Hepatocyte (in vitro differentiated cells): Measurements from ENCODE around the gene ZNF385B. TPM values are rescaled to one million over a fixed set of nuclear protein-coding genes. Genes with fewer than 3 reads are reported as not detected.

ENCODE experiments used
- DNase-seq: peaks from one replicate; pipeline ENCODE4 v3.0.0-alpha.2; 2016; ENCODE audit warnings: low spot score
- H2AFZ ChIP-seq: fragments of 200-600 bp; sonication (generic); 2 replicates; pipeline ENCODE4 v1.6.0; 2016; ENCODE audit warnings: antibody characterized with exemption, mild to moderate bottlenecking
- H3K27ac ChIP-seq: fragments of 200-600 bp; sonication (generic); 2 replicates; pipeline ENCODE4 v1.5.1; 2016; ENCODE audit warnings: mild to moderate bottlenecking
- H3K27me3 ChIP-seq: fragments of 200-600 bp; sonication (generic); 2 replicates; pipeline ENCODE4 v1.6.1; 2016
- H3K36me3 ChIP-seq: fragments of 200-600 bp; sonication (generic); replicated peaks from 2 replicates; pipeline ENCODE4 v1.5.1; 2016; ENCODE audit warnings: low read depth; ENCODE audit not compliant: insufficient read depth
- H3K4me1 ChIP-seq: fragments of 200-600 bp; sonication (generic); 2 replicates; pipeline ENCODE4 v1.5.1; 2016; ENCODE audit warnings: mild to moderate bottlenecking, moderate library complexity; ENCODE audit not compliant: insufficient read depth
- H3K4me2 ChIP-seq: fragments of 200-600 bp; sonication (generic); 2 replicates; pipeline ENCODE4 v1.6.0; 2016
- H3K4me3 ChIP-seq: fragments of 200-600 bp; sonication (generic); 2 replicates; pipeline ENCODE4 v1.5.1; 2016; ENCODE audit warnings: mild to moderate bottlenecking
- H3K79me2 ChIP-seq: fragments of 200-600 bp; sonication (generic); 2 replicates; pipeline ENCODE4 v1.6.0; 2017; ENCODE audit warnings: mild to moderate bottlenecking
- H3K9me2 ChIP-seq: fragments of 200-600 bp; sonication (generic); replicated peaks from 2 replicates; pipeline ENCODE4 v1.6.0; 2017; ENCODE audit warnings: mild to moderate bottlenecking; ENCODE audit not compliant: insufficient read depth
- H3K9me3 ChIP-seq: fragments of 200-600 bp; sonication (generic); 2 replicates; pipeline ENCODE4 v1.5.1; 2016; ENCODE audit warnings: low read depth, mild to moderate bottlenecking
- H4K20me1 ChIP-seq: fragments of 200-600 bp; sonication (generic); 2 replicates; pipeline ENCODE4 v1.6.0; 2016; ENCODE audit warnings: mild to moderate bottlenecking; ENCODE audit not compliant: insufficient read depth, poor library complexity, severe bottlenecking
- EZH2 ChIP-seq: fragments of 200-600 bp; sonication (generic); IDR thresholded peaks from 2 replicates; pipeline ENCODE4 v1.6.1; 2016; ENCODE audit warnings: antibody characterized with exemption, mild to moderate bottlenecking, borderline replicate concordance
- EZH2phosphoT487 ChIP-seq: fragments of 200-600 bp; sonication (generic); IDR thresholded peaks from one replicate; pipeline ENCODE4 v1.6.1; 2018; ENCODE audit warnings: antibody characterized with exemption, mild to moderate bottlenecking, low read depth, moderate library complexity; ENCODE audit not compliant: unreplicated experiment, severe bottlenecking
- WGBS: methylation state at CpG from one replicate; pipeline ENCODE4 v1.1.6; 2016; ENCODE audit warnings: low lambda C conversion rate; ENCODE audit errors: missing lambda C conversion rate; 5-methylcytosine and 5-hydroxymethylcytosine counted together
- polyA plus RNA-seq: library from polyadenylated mRNA; unstranded; fragments of >200 nt; fragmentation: Nextera tagmentation; extraction: Ambion mirVana; gene quantifications from 2 replicates; pipeline ENCODE4 v1.2.1, GENCODE V29; 2016
- total RNA-seq: library from RNA; depleted of rRNA; stranded (reverse); fragments of >200 nt; gene quantifications from 2 replicates; pipeline ENCODE4 v1.2.3, GENCODE V29; 2014
- TF ChIP-seq, protein P1 (sequence below): fragments of 200-600 bp; sonication (generic); IDR thresholded peaks from 2 replicates; pipeline ENCODE4 v1.5.1; 2016; ENCODE audit warnings: antibody characterized with exemption, mild to moderate bottlenecking; ENCODE audit not compliant: poor library complexity

The ZNF385B gene
- total and polyA plus RNA-seq, 2 experiments from 2014 or later, result 1.8 to 2.4 TPM

DNA sequence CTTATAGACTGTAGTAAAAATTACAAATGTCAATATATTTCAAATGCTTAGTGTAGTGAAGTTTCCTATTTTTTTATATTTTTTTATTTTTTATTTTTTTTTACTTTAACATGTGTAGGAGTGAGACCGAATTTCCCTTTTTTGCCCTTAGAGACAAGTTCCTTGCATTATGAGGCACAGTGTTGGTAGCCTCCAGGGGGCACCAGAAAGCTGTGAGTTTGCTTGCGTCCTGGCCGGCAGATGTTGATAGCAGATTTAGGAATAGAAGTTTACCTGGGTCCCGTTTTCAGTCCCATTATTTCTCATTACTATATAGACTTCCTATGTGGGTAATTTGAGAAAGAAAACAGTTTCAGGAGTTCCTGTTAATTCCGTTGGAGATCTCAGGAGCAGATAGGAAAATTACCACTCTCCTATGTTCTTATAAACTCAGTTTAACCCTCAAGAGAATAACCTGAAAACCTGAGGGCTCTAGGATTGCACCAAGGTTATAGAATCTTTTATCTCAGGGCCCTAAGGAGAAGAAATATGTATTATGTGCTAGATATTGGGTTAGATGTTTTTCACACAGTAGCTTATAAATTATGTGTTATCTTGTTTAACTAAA lies 439.3 kb downstream of the ZNF385B start:
- Histone ChIP-seq H3K27ac (no peak overlapping the region), H3K79me2 (no peaks in the 10 kb centered on the region), H3K4me2 (no peak overlapping the region), H3K4me3 (no peak overlapping the region), H3K9me2 (no peaks in the 10 kb centered on the region), H3K27me3 (no peaks in the 10 kb centered on the region), H3K36me3 (no peaks in the 10 kb centered on the region), H3K4me1 (no peaks in the 10 kb centered on the region), H2AFZ (no peak overlapping the region), H4K20me1 (no peaks in the 10 kb centered on the region), H3K9me3 (no peaks in the 10 kb centered on the region)
- WGBS, result 12% methylated on average over 5 of the region's 5 CpGs
- peak; percentile 81 for DNase-seq
- no peak for TF ChIP-seq EZH2
- TF ChIP-seq, protein P1, sequence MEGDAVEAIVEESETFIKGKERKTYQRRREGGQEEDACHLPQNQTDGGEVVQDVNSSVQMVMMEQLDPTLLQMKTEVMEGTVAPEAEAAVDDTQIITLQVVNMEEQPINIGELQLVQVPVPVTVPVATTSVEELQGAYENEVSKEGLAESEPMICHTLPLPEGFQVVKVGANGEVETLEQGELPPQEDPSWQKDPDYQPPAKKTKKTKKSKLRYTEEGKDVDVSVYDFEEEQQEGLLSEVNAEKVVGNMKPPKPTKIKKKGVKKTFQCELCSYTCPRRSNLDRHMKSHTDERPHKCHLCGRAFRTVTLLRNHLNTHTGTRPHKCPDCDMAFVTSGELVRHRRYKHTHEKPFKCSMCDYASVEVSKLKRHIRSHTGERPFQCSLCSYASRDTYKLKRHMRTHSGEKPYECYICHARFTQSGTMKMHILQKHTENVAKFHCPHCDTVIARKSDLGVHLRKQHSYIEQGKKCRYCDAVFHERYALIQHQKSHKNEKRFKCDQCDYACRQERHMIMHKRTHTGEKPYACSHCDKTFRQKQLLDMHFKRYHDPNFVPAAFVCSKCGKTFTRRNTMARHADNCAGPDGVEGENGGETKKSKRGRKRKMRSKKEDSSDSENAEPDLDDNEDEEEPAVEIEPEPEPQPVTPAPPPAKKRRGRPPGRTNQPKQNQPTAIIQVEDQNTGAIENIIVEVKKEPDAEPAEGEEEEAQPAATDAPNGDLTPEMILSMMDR, result peak; percentile 93

DNA sequence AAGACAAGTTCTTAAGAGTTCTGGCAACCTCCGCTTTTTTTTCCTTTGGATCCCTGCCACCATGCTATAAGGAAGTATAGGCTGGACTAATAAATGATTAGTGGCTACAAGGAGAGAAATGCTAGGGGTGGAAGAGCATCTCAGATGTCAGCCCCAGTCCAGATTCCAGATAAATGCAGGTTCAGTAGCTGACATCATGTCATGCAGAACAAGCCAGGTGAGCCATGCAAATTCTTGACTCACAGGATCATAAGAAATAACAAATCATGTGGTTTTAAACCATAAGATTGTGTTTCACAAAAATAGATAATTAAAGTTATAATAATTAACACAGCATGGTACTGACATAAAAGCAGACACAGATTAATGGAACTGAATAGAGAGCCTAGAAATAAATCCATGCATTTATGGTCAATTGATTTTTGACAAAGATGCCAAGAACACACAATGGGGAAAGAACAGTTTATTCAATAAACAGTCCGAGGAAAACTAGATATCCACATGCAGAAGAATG lies 443.9 kb downstream of the ZNF385B start:
- TF ChIP-seq, protein P1, result no peak
- TF ChIP-seq EZH2 (no peak), EZH2phosphoT487 (no peak)
- Histone ChIP-seq H3K27me3 (no peaks in the 10 kb centered on the region), H3K4me1 (no peaks in the 10 kb centered on the region), H3K27ac (no peak overlapping the region), H3K4me2 (no peak overlapping the region), H3K36me3 (no peaks in the 10 kb centered on the region), H4K20me1 (no peaks in the 10 kb centered on the region), H3K4me3 (no peak overlapping the region), H2AFZ (no peak overlapping the region), H3K79me2 (no peaks in the 10 kb centered on the region), H3K9me3 (no peaks in the 10 kb centered on the region), H3K9me2 (no peaks in the 10 kb centered on the region)
- 56% methylated on average over 2 of the region's 2 CpGs for WGBS
- DNase-seq, result no peak

DNA sequence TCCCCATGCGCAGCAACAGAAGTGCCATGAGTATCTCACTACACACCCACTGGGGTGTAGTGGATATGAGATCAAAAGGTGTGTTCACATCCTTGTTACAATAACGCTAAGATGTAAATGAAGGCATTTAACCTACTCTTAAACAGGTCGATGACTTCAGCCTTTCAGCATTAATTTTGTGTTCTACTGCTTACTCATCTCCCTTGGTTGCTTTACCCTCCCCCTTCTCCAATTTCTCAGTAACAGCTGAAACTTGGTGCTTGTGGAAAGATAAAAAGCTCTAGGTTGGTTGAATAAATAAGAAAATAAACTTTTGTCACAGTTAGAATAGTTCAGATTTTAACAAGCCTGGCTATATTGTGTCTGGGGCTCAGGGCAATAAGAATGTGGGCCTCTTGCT lies 449.3 kb downstream of the ZNF385B start:
- WGBS, result 79% methylated on average over 3 of the region's 3 CpGs
- Histone ChIP-seq H3K27ac (no peak overlapping the region), H2AFZ (no peak overlapping the region), H4K20me1 (no peaks in the 10 kb centered on the region), H3K79me2 (no peaks in the 10 kb centered on the region), H3K4me1 (no peaks in the 10 kb centered on the region), H3K36me3 (no peaks in the 10 kb centered on the region), H3K9me2 (no peaks in the 10 kb centered on the region), H3K4me2 (no peak overlapping the region), H3K9me3 (no peaks in the 10 kb centered on the region), H3K4me3 (no peak overlapping the region), H3K27me3 (no peaks in the 10 kb centered on the region)
- DNase-seq, result no peak
- TF ChIP-seq EZH2phosphoT487 (no peak), EZH2 (no peak)
- TF ChIP-seq, protein P1, result no peak
